ENCODE measurements around the gene HRAS. TPM values are rescaled to one million over a fixed set of nuclear protein-coding genes. Genes with fewer than 3 reads are reported as not detected.

The HRAS gene
- total RNA-seq, 4 donors from 2014 or later = 41.1 to 68.0 (median 53.8) TPM

- WGBS, 2 donors (ENCODE audit: low coverage in 1 of 2) = 98% methylated on average over 11 of the region's 37 CpGs; no CpG with 5 or more reads in 1 of the 2 donors
- no peak overlapping the region for H3K4me3 ChIP-seq
- H3K27me3 ChIP-seq = no peaks in the 10 kb centered on the region
- no peak for ATAC-seq
- H3K27ac ChIP-seq = no peak overlapping the region
- no peaks in the 10 kb centered on the region for H3K9me3 ChIP-seq
- TF ChIP-seq CTCF (IDR thresholded peaks at IDR 0.05) (no peak), POLR2A (IDR thresholded peaks at IDR 0.05) (no peak), POLR2AphosphoS5 (IDR thresholded peaks at IDR 0.05) (no peak), EP300 (IDR thresholded peaks at IDR 0.05) (no peak)
- H3K36me3 ChIP-seq = peaks cover 0 to 70% of the 10 kb centered on the region in 2 donors
- no peaks in the 10 kb centered on the region for H3K4me1 ChIP-seq
Observed at GRCh38 chr11:489610-490185, 45.7 kb downstream of the HRAS start.

GRCh38 chr11:488992-489391 lies 46.4 kb downstream of the HRAS start:
- TF ChIP-seq POLR2A (IDR thresholded peaks at IDR 0.05) = no peak
- no peak for TF ChIP-seq POLR2AphosphoS5 (IDR thresholded peaks at IDR 0.05)
- no peak for TF ChIP-seq EP300 (IDR thresholded peaks at IDR 0.05)
- TF ChIP-seq CTCF (IDR thresholded peaks at IDR 0.05) = no peak
- no peaks in the 10 kb centered on the region for H3K9me3 ChIP-seq
- WGBS, 2 donors (ENCODE audit: low coverage in 1 of 2) = 100% methylated on average over 1 of the region's 19 CpGs; no CpG with 5 or more reads in 1 of the 2 donors
- H3K27me3 ChIP-seq = no peaks in the 10 kb centered on the region
- no peak for ATAC-seq
- H3K4me1 ChIP-seq = no peaks in the 10 kb centered on the region
- peaks cover 0 to 63% of the 10 kb centered on the region in 2 donors for H3K36me3 ChIP-seq
- H3K27ac ChIP-seq = no peak overlapping the region
- no peak overlapping the region for H3K4me3 ChIP-seq

GRCh38 chr11:488579-488978 lies 46.8 kb downstream of the HRAS start:
- H3K27ac ChIP-seq = no peak overlapping the region
- no peaks in the 10 kb centered on the region for H3K27me3 ChIP-seq
- no peaks in the 10 kb centered on the region for H3K4me1 ChIP-seq
- WGBS, 2 donors (ENCODE audit: low coverage in 1 of 2) = 94% methylated on average over 6 of the region's 19 CpGs; no CpG with 5 or more reads in 1 of the 2 donors
- TF ChIP-seq CTCF (IDR thresholded peaks at IDR 0.05) (no peak), POLR2AphosphoS5 (IDR thresholded peaks at IDR 0.05) (no peak), POLR2A (IDR thresholded peaks at IDR 0.05) (no peak), EP300 (IDR thresholded peaks at IDR 0.05) (no peak)
- no peaks in the 10 kb centered on the region for H3K9me3 ChIP-seq
- peaks cover 0 to 59% of the 10 kb centered on the region in 2 donors for H3K36me3 ChIP-seq
- no peak overlapping the region for H3K4me3 ChIP-seq
- ATAC-seq = no peak

GRCh38 chr11:488062-488461 lies 47.3 kb downstream of the HRAS start:
- no CpG with 5 or more reads among the region's 25 CpGs for WGBS, 2 donors (ENCODE audit: low coverage in 1 of 2)
- no peak overlapping the region for H3K4me3 ChIP-seq
- H3K27me3 ChIP-seq = no peaks in the 10 kb centered on the region
- no peak for TF ChIP-seq EP300 (IDR thresholded peaks at IDR 0.05)
- no peak for TF ChIP-seq POLR2A (IDR thresholded peaks at IDR 0.05)
- no peak for TF ChIP-seq CTCF (IDR thresholded peaks at IDR 0.05)
- no peak for TF ChIP-seq POLR2AphosphoS5 (IDR thresholded peaks at IDR 0.05)
- no peaks in the 10 kb centered on the region for H3K4me1 ChIP-seq
- ATAC-seq = no peak
- H3K36me3 ChIP-seq = peaks cover 0 to 54% of the 10 kb centered on the region in 2 donors
- no peak overlapping the region for H3K27ac ChIP-seq
- H3K9me3 ChIP-seq = no peaks in the 10 kb centered on the region

GRCh38 chr11:487571-488021 lies 47.8 kb downstream of the HRAS start:
- WGBS, 2 donors (ENCODE audit: low coverage in 1 of 2) = no CpG with 5 or more reads among the region's 22 CpGs
- ATAC-seq = no peak

More at GRCh38 chr11:487571-488021, 47.8 kb downstream of the HRAS start:
- Histone ChIP-seq H3K9me3 (no peaks in the 10 kb centered on the region), H3K27me3 (no peaks in the 10 kb centered on the region), H3K4me3 (no peak overlapping the region), H3K36me3 (peaks cover 0 to 49% of the 10 kb centered on the region in 2 donors), H3K4me1 (no peaks in the 10 kb centered on the region), H3K27ac (no peak overlapping the region)
- no peak for TF ChIP-seq POLR2A (IDR thresholded peaks at IDR 0.05)
- no peak for TF ChIP-seq POLR2AphosphoS5 (IDR thresholded peaks at IDR 0.05)
- TF ChIP-seq CTCF (IDR thresholded peaks at IDR 0.05) = no peak
- no peak for TF ChIP-seq EP300 (IDR thresholded peaks at IDR 0.05)

Data from gastroesophageal sphincter (tissue), 4 donors.